GM18909 (cell line): ENCODE measurements around the gene STX2.
"Not testable (repeated sequence)": the region's sequence is repeated elsewhere in the genome, so short reads cannot be mapped to it uniquely, and the experiment has no call there.

Source experiments
- ATAC-seq: cut with Tn5 transposase; IDR thresholded peaks from one replicate; pipeline ENCODE4 v1.9.1; 2021; ENCODE audit warnings: mild to moderate bottlenecking; ENCODE audit not compliant: unreplicated experiment, poor library complexity

Gene STX2

GRCh38 chr12:130805635-130806034, 33.4 kb downstream of the STX2 start:
- no peak for ATAC-seq

GRCh38 chr12:130804216-130804615, 34.8 kb downstream of the STX2 start:
- no peak for ATAC-seq

GRCh38 chr12:130803702-130804101, 35.3 kb downstream of the STX2 start:
- no peak for ATAC-seq

GRCh38 chr12:130800312-130800711, 38.7 kb downstream of the STX2 start:
- no peak for ATAC-seq

- no peak for ATAC-seq
Measured at GRCh38 chr12:130799051-130799450, 40.0 kb downstream of the STX2 start.

- peak; percentile 74 for ATAC-seq
Measured at GRCh38 chr12:130796985-130797686, 41.9 kb downstream of the STX2 start.

- ATAC-seq = no peak
Measured at GRCh38 chr12:130795906-130796305, 43.1 kb downstream of the STX2 start.

GRCh38 chr12:130793554-130793849, 45.5 kb downstream of the STX2 start:
- ATAC-seq = no peak

GRCh38 chr12:130792821-130793553, 46.1 kb downstream of the STX2 start:
- no peak for ATAC-seq

- no peak for ATAC-seq
Measured at GRCh38 chr12:130791629-130792028, 47.4 kb downstream of the STX2 start.

GRCh38 chr12:130788515-130788914, 50.5 kb downstream of the STX2 start:
- ATAC-seq = no peak

GRCh38 chr12:130787445-130788410, 51.3 kb downstream of the STX2 start:
- no peak for ATAC-seq

GRCh38 chr12:130787041-130787440, 52.0 kb downstream of the STX2 start:
- no peak for ATAC-seq

GRCh38 chr12:130783110-130783715, 55.8 kb downstream of the STX2 start:
- ATAC-seq = no peak

GRCh38 chr12:130782245-130782644, 56.8 kb downstream of the STX2 start:
- not testable (repeated sequence) for ATAC-seq

GRCh38 chr12:130780880-130781575, 58.0 kb downstream of the STX2 start:
- no peak for ATAC-seq

GRCh38 chr12:130780325-130780724, 58.7 kb downstream of the STX2 start:
- no peak for ATAC-seq

- no peak for ATAC-seq
Measured at GRCh38 chr12:130778776-130779175, 60.3 kb downstream of the STX2 start.

GRCh38 chr12:130776857-130777339, 62.2 kb downstream of the STX2 start:
- ATAC-seq = no peak
